HG03520 (cell line): ENCODE measurements around the gene AMER3.

Experiments
- ATAC-seq: cut with Tn5 transposase; IDR thresholded peaks from one replicate; pipeline ENCODE4 v1.9.1; 2021; ENCODE audit warnings: mild to moderate bottlenecking, moderate library complexity; ENCODE audit not compliant: unreplicated experiment

Gene AMER3

DNA sequence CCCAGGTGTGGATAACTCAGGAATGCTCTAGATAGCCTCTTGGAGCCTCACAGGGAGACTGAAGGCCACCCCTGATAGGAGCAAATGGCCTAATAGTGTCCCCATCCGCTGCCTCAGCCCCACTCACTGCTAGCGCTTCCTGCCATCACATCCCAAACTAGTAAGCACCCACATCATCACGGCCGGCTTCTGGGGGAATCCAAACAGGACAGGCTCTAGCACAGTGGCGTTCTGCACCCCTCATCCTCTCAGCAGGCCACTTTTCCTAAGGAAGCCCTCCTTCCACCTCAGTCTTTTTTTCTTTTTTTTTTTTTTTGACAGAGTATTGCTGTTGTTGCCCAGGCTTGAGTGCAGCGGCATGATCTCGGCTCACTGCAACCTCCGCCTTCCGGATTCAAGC, 6.3 kb upstream of the AMER3 start:
- ATAC-seq, result no peak

DNA sequence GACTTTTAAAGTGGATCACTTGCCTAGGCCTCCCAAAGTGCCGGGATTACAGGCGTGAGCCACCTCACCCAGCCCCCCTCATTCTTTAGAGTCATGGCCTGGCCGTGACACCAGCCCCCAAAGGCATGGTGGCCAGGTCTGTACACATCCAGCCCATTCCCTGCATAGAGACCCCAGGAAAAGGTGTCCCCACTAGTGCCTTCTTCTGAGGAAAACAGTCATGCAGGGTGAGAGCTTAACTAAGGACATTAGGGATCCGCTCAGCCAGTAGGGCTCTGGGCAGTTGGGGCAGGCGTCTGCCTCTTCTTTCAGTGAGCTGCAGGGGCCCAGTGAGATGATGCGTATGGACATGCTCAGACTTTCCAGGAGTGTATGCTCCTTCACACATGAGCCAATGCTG, 5.7 kb upstream of the AMER3 start:
- no peak for ATAC-seq

DNA sequence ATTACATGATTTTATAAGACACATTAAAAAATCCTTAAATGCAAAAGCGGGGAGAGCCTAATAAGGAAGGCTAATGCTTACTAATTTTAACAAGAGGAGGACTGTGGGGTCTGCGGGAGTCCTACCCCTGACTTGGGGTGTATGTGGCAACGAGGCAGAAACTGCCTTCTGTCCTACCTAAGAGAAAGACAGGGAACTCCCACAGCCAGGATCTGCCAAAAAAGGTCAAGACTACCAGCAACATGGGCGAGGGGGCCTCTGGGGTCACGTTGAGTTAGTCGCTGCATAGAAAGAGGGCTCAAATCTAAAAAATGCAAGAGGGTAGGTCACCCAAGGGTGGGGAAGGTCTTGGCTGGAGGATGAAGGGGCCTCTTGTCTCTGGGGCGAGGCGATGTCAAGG, 529 bp upstream of the AMER3 start:
- no peak for ATAC-seq

- peak; percentile 63 for ATAC-seq
These were observed 923 bp downstream of the AMER3 start for GRCh38 chr2:130756053-130756873.

- no peak for ATAC-seq
These were observed 1.7 kb downstream of the AMER3 start for GRCh38 chr2:130756874-130757668.

DNA sequence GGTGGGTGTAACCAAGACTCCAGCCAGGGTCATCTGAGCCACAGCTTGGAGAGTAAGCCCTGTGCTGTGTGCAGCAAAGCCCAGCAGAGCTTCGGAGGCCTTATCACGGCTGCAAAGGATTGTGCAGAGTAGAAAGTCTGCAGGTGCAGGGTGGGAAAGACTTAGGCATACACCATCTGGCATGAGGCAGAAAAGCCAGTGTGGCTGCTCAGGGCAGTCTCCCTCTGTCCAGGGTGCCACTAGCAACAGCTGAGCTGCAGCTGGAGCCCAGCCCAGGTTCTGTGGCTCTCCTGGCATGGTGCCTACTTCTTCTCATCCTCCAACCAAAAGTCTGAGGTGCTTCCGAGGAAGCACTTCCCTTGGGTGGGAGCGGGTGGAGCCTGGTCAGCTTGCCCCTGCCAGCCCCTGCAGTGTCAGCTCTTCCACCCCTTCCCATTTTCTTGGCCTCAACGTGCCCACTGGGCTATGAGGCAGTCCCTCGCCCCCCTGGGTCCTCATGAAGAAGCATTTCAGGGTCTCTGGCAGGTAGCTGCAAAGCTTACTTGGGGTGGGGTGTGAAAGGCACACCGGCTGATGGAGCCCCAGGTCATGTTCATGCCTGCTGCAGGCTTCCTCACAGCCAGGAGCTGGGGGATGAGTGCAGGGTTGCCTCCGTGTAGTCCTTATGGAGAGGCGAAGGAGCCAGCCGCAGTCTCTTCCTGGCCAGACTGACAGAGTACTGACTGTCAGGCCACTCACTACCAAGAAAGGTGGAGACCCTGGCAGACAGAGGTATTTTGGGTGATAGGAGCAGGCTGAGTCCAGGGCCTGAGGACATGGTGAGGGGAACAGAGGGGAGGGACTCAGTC, 4.8 kb downstream of the AMER3 start:
- no peak for ATAC-seq

GRCh38 chr2:130760754-130761751, 5.7 kb downstream of the AMER3 start:
- no peak for ATAC-seq

- ATAC-seq, result no peak
These were observed 6.9 kb downstream of the AMER3 start for GRCh38 chr2:130762031-130762909.

- ATAC-seq, result no peak
These were observed 7.6 kb downstream of the AMER3 start for GRCh38 chr2:130762910-130763385.

GRCh38 chr2:130763405-130763804, 8.1 kb downstream of the AMER3 start:
- ATAC-seq, result no peak

GRCh38 chr2:130764035-130764820, 8.9 kb downstream of the AMER3 start:
- ATAC-seq, result no peak

- no peak for ATAC-seq
These were observed 9.4 kb downstream of the AMER3 start for GRCh38 chr2:130764821-130765115.

DNA sequence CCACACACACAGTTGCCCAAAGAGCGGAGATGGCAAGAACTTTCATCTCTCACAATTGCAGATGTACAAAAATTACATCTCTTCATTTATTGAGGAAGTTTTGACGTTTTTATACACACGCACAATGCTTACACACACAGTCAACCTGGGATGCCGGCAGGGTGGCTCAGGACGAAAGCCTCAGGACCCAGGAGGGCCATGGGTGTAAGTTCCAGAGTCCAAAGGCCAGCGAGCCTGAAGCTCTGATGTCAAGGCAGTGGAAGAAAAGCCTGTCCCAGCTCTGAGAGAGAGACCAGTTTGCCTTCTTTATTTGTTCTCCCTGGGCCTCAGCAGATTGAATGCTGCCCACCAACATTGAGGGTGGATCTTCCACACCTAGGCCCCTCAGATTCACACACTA, 10.1 kb downstream of the AMER3 start:
- no peak for ATAC-seq

- no peak for ATAC-seq
These were observed 10.7 kb downstream of the AMER3 start for GRCh38 chr2:130766037-130766436.

GRCh38 chr2:130766711-130767407, 11.5 kb downstream of the AMER3 start:
- no peak for ATAC-seq

- no peak for ATAC-seq
These were observed 12.1 kb downstream of the AMER3 start for GRCh38 chr2:130767408-130767775.

DNA sequence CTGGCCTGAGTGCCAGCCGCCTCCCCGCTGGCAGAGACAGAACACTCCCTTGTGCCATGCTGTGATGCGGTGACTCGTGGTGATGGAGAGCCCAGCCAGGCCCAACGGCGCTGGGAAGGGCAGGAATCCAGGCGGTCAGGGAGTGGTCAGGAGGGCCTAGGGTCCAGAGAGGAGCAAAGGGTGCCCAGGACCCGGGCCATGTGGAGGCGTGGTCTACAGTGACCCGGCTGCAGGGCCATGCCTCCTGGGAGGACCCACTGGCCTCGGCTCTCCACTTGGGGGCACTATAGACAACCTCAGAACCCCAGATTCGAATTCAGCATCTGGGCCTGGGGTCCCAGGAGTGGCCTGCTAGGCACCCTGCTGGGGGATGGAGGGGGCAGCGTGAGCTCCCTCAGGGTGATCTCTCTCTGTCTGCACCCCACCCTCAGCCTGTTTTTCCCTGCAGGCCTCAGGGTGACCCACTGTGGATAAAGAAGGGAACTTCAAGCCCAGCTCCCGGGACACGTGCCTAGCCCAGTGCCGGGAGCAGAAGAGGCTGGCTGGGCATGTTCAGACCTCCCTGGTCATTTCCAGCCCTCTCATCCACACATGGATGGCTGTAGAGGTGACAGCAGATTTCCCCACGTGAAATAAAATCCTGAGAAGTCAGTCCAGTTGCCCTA, 13.0 kb downstream of the AMER3 start:
- ATAC-seq, result no peak
